Gastroesophageal sphincter (tissue), 4 donors: ENCODE measurements around the gene SSTR4. TPM values are rescaled to one million over a fixed set of nuclear protein-coding genes. Genes with fewer than 3 reads are reported as not detected.

Source experiments
- ATAC-seq: fragments of 150-250 bp; one replicate; pipeline ENCODE4 v1.9.1; 2016; ENCODE audit warnings: mild to moderate bottlenecking, moderate library complexity
- H3K27ac ChIP-seq, 4 donors: fragments of 200-600 bp; sonication (generic) in 3 of 4; 1 replicate in 3 of 4; 2 replicates in 1 of 4; pipeline ENCODE4 v1.5.1; 2016 to 2019
- H3K27me3 ChIP-seq: fragments of 200-600 bp; sonication (generic); one replicate; pipeline ENCODE4 v1.5.1; 2019
- H3K36me3 ChIP-seq, 2 donors: fragments of 200-600 bp; sonication (generic); one replicate each; pipeline ENCODE4 v1.5.1; 2019; ENCODE audit warnings: control low read depth in 1 of 2
- H3K4me1 ChIP-seq, 3 donors: fragments of 200-600 bp; sonication (generic); 1 replicate in 2 of 3; 2 replicates in 1 of 3; pipeline ENCODE4 v1.5.1; 2016 to 2019; ENCODE audit warnings: control low read depth in 2 of 3
- H3K4me3 ChIP-seq, 2 donors: fragments of 200-600 bp; sonication (generic); one replicate each; pipeline ENCODE4 v1.5.1; 2019; ENCODE audit warnings: mild to moderate bottlenecking in 1 of 2, moderate library complexity in 1 of 2
- H3K9me3 ChIP-seq, 3 donors: fragments of 200-600 bp; sonication (generic); one replicate each; pipeline ENCODE4 v1.5.1; 2017 to 2019; ENCODE audit warnings: control low read depth in 2 of 3
- CTCF ChIP-seq, 4 experiments: fragments of 200-600 bp in 2 of 4; fragments of 450-650 bp in 2 of 4; sonication (generic) in 1 of 4; IDR thresholded peaks; one replicate each; pipeline ENCODE4 v1.5.1; 2017 to 2019; ENCODE audit warnings: antibody characterized with exemption in 4 of 4, mild to moderate bottlenecking in 2 of 4, moderate library complexity in 2 of 4
- EP300 ChIP-seq: sonication (generic); formaldehyde crosslinking; IDR thresholded peaks from one replicate; pipeline ENCODE4 v1.6.1; 2017; ENCODE audit warnings: antibody characterized with exemption, mild to moderate bottlenecking
- POLR2A ChIP-seq, 2 donors: fragments of 450-650 bp; IDR thresholded peaks; one replicate each; pipeline ENCODE4 v1.6.1; 2017; ENCODE audit warnings: antibody characterized with exemption in 2 of 2, mild to moderate bottlenecking in 2 of 2, moderate library complexity in 1 of 2
- POLR2AphosphoS5 ChIP-seq: sonication (generic); formaldehyde crosslinking; IDR thresholded peaks from one replicate; pipeline ENCODE4 v1.6.1; 2017; ENCODE audit warnings: antibody characterized with exemption
- WGBS, 2 donors: methylation state at CpG; one replicate each; pipeline ENCODE4 v1.1.5; 2018; ENCODE audit warnings: low coverage in 1 of 2; 5-methylcytosine and 5-hydroxymethylcytosine counted together
- total RNA-seq, 4 donors: library from RNA; depleted of rRNA; stranded (reverse); fragments of >200 nt; gene quantifications; one replicate each; pipeline ENCODE4 v1.1.0, GENCODE V29; 2016

SSTR4 gene
- total RNA-seq, 4 donors from 2014 or later: 0.58 TPM; not detected in 3

DNA sequence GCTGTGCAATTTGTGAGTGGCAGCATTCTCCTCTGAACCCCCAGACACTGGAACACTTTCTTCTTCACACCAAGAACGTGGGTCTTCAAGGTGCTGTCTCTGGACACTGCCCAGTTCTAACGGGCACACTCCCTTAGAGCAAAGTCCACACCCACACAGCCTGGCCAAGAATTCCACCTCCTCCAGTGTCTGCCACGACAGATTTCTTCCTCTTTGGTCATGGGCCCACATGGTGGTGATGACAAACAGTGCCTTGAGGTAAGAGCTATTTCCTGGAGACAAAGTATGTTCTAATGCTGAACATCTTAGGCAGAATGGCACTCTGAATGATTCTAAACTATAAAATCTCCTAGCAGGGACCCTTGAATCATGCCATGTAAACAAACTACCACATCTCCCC lies 25.5 kb upstream of the SSTR4 start:
- WGBS, 2 donors: 35% methylated on average over 2 of the region's 3 CpGs; no CpG with 5 or more reads in 1 of the 2 donors
- Histone ChIP-seq H3K4me3 (no peak overlapping the region), H3K4me1 (peaks cover 0 to 7% (median 0%) of the 10 kb centered on the region in 3 donors), H3K27ac (no peak overlapping the region), H3K36me3 (no peaks in the 10 kb centered on the region), H3K27me3 (no peaks in the 10 kb centered on the region), H3K9me3 (no peaks in the 10 kb centered on the region)
- ATAC-seq: no peak
- TF ChIP-seq CTCF (IDR thresholded peaks at IDR 0.05): no peak
- TF ChIP-seq POLR2AphosphoS5: no peak
- TF ChIP-seq POLR2A (IDR thresholded peaks at IDR 0.05): no peak
- no peak for TF ChIP-seq EP300

- no peak for ATAC-seq
- 87 to 89% methylated on average over 3 to 5 of the region's 5 CpGs for WGBS, 2 donors
- Histone ChIP-seq H3K4me3 (no peak overlapping the region), H3K27me3 (no peaks in the 10 kb centered on the region), H3K4me1 (peaks cover 0 to 7% (median 0%) of the 10 kb centered on the region in 3 donors), H3K9me3 (no peaks in the 10 kb centered on the region), H3K27ac (no peak overlapping the region), H3K36me3 (no peaks in the 10 kb centered on the region)
- TF ChIP-seq POLR2A (IDR thresholded peaks at IDR 0.05) (no peak), POLR2AphosphoS5 (no peak), CTCF (IDR thresholded peaks at IDR 0.05) (no peak), EP300 (no peak)
Observed at GRCh38 chr20:23010096-23010495, 25.0 kb upstream of the SSTR4 start.

DNA sequence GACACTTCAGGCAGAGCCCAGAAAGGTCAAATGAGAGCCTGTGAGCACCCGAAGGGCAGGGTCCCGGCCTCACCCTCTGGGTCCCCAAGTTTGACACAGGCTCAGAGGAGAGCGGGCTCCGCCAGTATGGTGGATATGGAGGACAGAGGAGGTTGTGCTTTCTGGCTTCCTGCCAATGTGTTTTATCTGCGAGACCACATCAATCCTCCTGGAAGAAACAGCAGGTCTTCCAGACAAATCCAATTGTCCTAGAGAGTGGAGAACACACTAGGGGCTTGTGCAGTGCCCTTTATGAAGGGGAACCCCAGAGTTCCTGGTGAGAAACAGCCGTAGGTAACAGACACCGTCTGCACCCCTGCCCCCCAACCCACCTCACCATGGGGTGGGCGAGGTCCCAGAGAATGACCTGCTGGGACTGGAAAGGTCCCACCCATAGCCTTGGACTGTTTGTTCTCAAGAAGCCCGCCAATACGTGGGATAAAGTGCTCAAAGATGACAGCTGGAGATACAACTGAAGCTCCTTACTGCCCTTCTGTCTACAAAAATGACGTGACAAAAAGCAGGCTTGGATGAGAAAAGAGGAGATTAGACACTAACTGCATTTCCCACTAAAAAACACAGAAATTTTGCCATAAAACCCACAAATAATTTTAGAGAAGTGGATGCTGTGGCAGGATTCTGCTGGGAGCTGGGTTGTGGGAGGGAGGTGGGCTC lies 23.9 kb upstream of the SSTR4 start:
- 68 to 90% methylated on average over 5 to 6 of the region's 11 CpGs for WGBS, 2 donors
- no peaks in the 10 kb centered on the region for H3K36me3 ChIP-seq
- peaks cover 0 to 7% (median 0%) of the 10 kb centered on the region in 3 donors for H3K4me1 ChIP-seq
- no peak overlapping the region for H3K27ac ChIP-seq
- no peak for ATAC-seq
- no peak for TF ChIP-seq POLR2AphosphoS5
- TF ChIP-seq EP300: no peak
- no peak for TF ChIP-seq POLR2A (IDR thresholded peaks at IDR 0.05)
- no peak for TF ChIP-seq CTCF (IDR thresholded peaks at IDR 0.05)
- H3K4me3 ChIP-seq: no peak overlapping the region
- H3K27me3 ChIP-seq: no peaks in the 10 kb centered on the region
- H3K9me3 ChIP-seq: no peaks in the 10 kb centered on the region

- H3K4me3 ChIP-seq: no peak overlapping the region
- no peak for ATAC-seq
- no peaks in the 10 kb centered on the region for H3K9me3 ChIP-seq
- WGBS, 2 donors: 26 to 45% methylated on average over 3 to 5 of the region's 5 CpGs
- no peak overlapping the region for H3K27ac ChIP-seq
- no peak for TF ChIP-seq POLR2A (IDR thresholded peaks at IDR 0.05)
- no peak for TF ChIP-seq POLR2AphosphoS5
- no peak for TF ChIP-seq EP300
- no peak for TF ChIP-seq CTCF (IDR thresholded peaks at IDR 0.05)
- no peaks in the 10 kb centered on the region for H3K27me3 ChIP-seq
- H3K4me1 ChIP-seq: peaks cover 0 to 7% (median 0%) of the 10 kb centered on the region in 3 donors
- no peaks in the 10 kb centered on the region for H3K36me3 ChIP-seq
Observed at GRCh38 chr20:23013429-23013828, 21.7 kb upstream of the SSTR4 start.

DNA sequence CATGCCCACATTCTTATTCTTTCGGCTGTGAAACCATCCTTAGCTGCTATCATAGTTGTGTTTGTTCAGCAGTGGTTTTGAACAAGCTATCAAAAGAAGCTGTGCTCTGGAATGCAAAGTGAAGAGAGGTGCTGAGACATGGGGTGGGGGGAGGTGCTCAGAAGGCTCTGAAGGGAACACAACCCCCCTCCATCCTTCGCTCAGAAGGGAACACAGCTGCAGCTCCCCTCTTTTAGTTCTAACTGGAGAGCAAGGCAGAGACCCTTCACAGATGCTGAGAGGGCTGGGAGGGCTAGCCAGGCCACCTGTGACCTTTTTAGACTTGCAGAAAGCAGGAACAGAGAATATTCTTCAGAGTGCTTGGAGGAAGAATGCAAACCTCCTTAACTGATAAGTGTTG lies 17.6 kb upstream of the SSTR4 start:
- TF ChIP-seq EP300: no peak
- Histone ChIP-seq H3K36me3 (no peaks in the 10 kb centered on the region), H3K9me3 (no peaks in the 10 kb centered on the region), H3K4me3 (no peak overlapping the region), H3K27ac (no peak overlapping the region), H3K27me3 (no peaks in the 10 kb centered on the region), H3K4me1 (peaks cover 0 to 7% (median 0%) of the 10 kb centered on the region in 3 donors)
- no peak for ATAC-seq
- 50 to 100% methylated on average over 1 of the region's 2 CpGs for WGBS, 2 donors
